ENCODE results near the gene SCAMP4. TPM values are rescaled to one million over a fixed set of nuclear protein-coding genes. Genes with fewer than 3 reads are reported as not detected.

SCAMP4 gene
- total and polyA plus RNA-seq, 9 of the 15 experiments (the other 6 are each of a cell fraction or from before 2014, with no cell fraction given): 0.81 to 45.9 (median 12.8) TPM

DNA sequence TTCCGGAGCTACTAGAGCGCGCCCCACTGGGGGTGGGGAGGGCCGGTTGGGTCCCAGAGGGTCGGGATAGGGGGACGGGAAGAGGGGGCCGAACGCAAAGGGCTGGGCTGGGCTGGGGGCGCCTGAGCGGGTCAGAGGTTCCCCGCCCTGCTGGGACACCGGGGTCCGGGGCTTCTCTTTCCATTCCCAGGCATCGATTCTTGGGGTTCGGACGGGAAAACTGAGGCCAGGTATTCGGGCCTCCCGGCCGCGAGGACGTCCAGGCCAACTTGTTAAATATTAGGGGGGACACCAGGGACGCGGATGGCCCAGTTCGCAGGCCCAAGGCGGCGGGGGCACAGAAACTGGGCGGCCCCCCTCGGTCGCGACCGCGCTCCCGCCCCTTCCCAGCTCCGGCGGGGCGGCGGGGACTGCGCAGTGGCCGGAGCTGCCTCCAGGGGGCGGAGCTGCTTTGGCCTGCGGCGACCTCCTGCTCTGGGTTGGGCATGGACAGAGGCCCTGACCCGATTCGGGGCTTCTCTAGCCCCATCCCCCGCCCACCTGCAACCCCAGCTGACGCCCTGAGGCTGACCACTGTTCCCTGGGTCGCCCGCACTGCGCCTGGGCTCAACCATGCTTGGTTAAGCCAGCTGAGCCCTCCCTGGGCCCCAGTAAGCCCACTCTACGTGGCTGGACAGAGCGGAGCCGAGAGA, 40.6 kb upstream of the SCAMP4 start (continued):
- TF ChIP-seq, protein P1, sequence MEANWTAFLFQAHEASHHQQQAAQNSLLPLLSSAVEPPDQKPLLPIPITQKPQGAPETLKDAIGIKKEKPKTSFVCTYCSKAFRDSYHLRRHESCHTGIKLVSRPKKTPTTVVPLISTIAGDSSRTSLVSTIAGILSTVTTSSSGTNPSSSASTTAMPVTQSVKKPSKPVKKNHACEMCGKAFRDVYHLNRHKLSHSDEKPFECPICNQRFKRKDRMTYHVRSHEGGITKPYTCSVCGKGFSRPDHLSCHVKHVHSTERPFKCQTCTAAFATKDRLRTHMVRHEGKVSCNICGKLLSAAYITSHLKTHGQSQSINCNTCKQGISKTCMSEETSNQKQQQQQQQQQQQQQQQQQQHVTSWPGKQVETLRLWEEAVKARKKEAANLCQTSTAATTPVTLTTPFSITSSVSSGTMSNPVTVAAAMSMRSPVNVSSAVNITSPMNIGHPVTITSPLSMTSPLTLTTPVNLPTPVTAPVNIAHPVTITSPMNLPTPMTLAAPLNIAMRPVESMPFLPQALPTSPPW (CRISPR knock-in tag; IDR thresholded peaks at IDR 0.05): peak; percentile 80
- TF ChIP-seq, protein P2, sequence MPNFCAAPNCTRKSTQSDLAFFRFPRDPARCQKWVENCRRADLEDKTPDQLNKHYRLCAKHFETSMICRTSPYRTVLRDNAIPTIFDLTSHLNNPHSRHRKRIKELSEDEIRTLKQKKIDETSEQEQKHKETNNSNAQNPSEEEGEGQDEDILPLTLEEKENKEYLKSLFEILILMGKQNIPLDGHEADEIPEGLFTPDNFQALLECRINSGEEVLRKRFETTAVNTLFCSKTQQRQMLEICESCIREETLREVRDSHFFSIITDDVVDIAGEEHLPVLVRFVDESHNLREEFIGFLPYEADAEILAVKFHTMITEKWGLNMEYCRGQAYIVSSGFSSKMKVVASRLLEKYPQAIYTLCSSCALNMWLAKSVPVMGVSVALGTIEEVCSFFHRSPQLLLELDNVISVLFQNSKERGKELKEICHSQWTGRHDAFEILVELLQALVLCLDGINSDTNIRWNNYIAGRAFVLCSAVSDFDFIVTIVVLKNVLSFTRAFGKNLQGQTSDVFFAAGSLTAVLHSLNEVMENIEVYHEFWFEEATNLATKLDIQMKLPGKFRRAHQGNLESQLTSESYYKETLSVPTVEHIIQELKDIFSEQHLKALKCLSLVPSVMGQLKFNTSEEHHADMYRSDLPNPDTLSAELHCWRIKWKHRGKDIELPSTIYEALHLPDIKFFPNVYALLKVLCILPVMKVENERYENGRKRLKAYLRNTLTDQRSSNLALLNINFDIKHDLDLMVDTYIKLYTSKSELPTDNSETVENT (CRISPR knock-in tag; IDR thresholded peaks at IDR 0.05): peak; percentile 58; the same call in 1 of the 2 replicates
- TF ChIP-seq RCOR1 (IDR thresholded peaks at IDR 0.05; ENCODE audit: borderline replicate concordance in 1 of 2, low read depth in 2 of 2, low read length in 2 of 2) (peak in 1 of 2 experiments; percentile 80; a peak in 2 of 4 replicates), MTA1 (IDR thresholded peaks at IDR 0.05; ENCODE audit: borderline replicate concordance) (no peak), TBL1XR1 (IDR thresholded peaks at IDR 0.05; ENCODE audit: low read length in 2 of 2) (no peak; a peak in 1 of 4 replicates), BRD4 (IDR thresholded peaks at IDR 0.05) (peak; percentile 78), CBFA2T3 (IDR thresholded peaks at IDR 0.05) (peak; percentile 29)
- TF ChIP-seq, protein P3, sequence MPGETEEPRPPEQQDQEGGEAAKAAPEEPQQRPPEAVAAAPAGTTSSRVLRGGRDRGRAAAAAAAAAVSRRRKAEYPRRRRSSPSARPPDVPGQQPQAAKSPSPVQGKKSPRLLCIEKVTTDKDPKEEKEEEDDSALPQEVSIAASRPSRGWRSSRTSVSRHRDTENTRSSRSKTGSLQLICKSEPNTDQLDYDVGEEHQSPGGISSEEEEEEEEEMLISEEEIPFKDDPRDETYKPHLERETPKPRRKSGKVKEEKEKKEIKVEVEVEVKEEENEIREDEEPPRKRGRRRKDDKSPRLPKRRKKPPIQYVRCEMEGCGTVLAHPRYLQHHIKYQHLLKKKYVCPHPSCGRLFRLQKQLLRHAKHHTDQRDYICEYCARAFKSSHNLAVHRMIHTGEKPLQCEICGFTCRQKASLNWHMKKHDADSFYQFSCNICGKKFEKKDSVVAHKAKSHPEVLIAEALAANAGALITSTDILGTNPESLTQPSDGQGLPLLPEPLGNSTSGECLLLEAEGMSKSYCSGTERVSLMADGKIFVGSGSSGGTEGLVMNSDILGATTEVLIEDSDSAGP (CRISPR knock-in tag; IDR thresholded peaks at IDR 0.05): no peak
- TF ChIP-seq, protein P4, sequence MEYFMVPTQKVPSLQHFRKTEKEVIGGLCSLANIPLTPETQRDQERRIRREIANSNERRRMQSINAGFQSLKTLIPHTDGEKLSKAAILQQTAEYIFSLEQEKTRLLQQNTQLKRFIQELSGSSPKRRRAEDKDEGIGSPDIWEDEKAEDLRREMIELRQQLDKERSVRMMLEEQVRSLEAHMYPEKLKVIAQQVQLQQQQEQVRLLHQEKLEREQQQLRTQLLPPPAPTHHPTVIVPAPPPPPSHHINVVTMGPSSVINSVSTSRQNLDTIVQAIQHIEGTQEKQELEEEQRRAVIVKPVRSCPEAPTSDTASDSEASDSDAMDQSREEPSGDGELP (CRISPR knock-in tag; IDR thresholded peaks at IDR 0.05; ENCODE audit: borderline replicate concordance): peak; percentile 89
- TF ChIP-seq, protein P5, sequence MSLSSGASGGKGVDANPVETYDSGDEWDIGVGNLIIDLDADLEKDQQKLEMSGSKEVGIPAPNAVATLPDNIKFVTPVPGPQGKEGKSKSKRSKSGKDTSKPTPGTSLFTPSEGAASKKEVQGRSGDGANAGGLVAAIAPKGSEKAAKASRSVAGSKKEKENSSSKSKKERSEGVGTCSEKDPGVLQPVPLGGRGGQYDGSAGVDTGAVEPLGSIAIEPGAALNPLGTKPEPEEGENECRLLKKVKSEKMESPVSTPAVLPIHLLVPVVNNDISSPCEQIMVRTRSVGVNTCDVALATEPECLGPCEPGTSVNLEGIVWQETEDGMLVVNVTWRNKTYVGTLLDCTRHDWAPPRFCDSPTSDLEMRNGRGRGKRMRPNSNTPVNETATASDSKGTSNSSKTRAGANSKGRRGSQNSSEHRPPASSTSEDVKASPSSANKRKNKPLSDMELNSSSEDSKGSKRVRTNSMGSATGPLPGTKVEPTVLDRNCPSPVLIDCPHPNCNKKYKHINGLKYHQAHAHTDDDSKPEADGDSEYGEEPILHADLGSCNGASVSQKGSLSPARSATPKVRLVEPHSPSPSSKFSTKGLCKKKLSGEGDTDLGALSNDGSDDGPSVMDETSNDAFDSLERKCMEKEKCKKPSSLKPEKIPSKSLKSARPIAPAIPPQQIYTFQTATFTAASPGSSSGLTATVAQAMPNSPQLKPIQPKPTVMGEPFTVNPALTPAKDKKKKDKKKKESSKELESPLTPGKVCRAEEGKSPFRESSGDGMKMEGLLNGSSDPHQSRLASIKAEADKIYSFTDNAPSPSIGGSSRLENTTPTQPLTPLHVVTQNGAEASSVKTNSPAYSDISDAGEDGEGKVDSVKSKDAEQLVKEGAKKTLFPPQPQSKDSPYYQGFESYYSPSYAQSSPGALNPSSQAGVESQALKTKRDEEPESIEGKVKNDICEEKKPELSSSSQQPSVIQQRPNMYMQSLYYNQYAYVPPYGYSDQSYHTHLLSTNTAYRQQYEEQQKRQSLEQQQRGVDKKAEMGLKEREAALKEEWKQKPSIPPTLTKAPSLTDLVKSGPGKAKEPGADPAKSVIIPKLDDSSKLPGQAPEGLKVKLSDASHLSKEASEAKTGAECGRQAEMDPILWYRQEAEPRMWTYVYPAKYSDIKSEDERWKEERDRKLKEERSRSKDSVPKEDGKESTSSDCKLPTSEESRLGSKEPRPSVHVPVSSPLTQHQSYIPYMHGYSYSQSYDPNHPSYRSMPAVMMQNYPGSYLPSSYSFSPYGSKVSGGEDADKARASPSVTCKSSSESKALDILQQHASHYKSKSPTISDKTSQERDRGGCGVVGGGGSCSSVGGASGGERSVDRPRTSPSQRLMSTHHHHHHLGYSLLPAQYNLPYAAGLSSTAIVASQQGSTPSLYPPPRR (CRISPR knock-in tag; IDR thresholded peaks at IDR 0.05; ENCODE audit: borderline replicate concordance): peak; percentile 55; the same call in 1 of the 2 replicates
- TF ChIP-seq, protein P6, sequence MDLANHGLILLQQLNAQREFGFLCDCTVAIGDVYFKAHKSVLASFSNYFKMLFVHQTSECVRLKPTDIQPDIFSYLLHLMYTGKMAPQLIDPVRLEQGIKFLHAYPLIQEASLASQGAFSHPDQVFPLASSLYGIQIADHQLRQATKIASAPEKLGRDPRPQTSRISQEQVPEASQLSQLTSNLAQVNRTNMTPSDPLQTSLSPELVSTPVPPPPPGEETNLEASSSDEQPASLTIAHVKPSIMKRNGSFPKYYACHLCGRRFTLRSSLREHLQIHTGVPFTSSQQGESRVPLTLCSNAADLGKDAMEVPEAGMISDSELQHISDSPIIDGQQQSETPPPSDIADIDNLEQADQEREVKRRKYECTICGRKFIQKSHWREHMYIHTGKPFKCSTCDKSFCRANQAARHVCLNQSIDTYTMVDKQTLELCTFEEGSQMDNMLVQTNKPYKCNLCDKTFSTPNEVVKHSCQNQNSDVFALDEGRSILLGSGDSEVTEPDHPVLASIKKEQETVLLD (IDR thresholded peaks at IDR 0.05): 0 out of 2 replicates have a peak, but pooled peaks have one; percentile 48

All from K562 (cell line).